Keratinocyte (primary cell): ENCODE measurements around the gene VANGL1. TPM values are rescaled to one million over a fixed set of nuclear protein-coding genes. Genes with fewer than 3 reads are reported as not detected.

Experiments used
- DNase-seq: peaks from one replicate; pipeline ENCODE4 v3.0.0-alpha.2; 2011; ENCODE audit warnings: low read depth, missing footprints, low spot score
- FAIRE-seq: peaks from 2 replicates; lab custom pipeline; 2011; peaks lifted over from hg19 to GRCh38; lab: Jason Lieb, UNC
- H2AFZ ChIP-seq: 2 replicates; pipeline ENCODE4 v1.6.0; 2012; ENCODE audit warnings: low read length, control low read depth, inconsistent platforms; ENCODE audit not compliant: control insufficient read depth
- H3K27ac ChIP-seq: 2 replicates; pipeline ENCODE4 v1.5.1; 2011; ENCODE audit warnings: low read length; ENCODE audit not compliant: control insufficient read depth, insufficient read depth
- H3K27me3 ChIP-seq: 3 replicates; pipeline ENCODE4 v1.6.0; 2011; ENCODE audit warnings: low read length; ENCODE audit not compliant: control insufficient read depth, insufficient read depth; ENCODE audit errors: extremely low read depth
- H3K36me3 ChIP-seq, 2 experiments: 2 replicates in 1 of 2; 3 replicates in 1 of 2; pipeline ENCODE4 v1.5.1; 2011; ENCODE audit warnings: low read length in 2 of 2, mild to moderate bottlenecking in 1 of 2; ENCODE audit not compliant: control insufficient read depth in 2 of 2, insufficient read depth in 2 of 2; ENCODE audit errors: extremely low read depth in 1 of 2
- H3K4me1 ChIP-seq: 3 replicates; pipeline ENCODE4 v1.5.1; 2011; ENCODE audit warnings: low read length; ENCODE audit not compliant: control insufficient read depth, insufficient read depth; ENCODE audit errors: extremely low read depth
- H3K4me2 ChIP-seq: 3 replicates; pipeline ENCODE4 v1.6.0; 2011; ENCODE audit warnings: low read depth, low read length; ENCODE audit not compliant: control insufficient read depth, insufficient read depth; ENCODE audit errors: extremely low read depth
- H3K4me3 ChIP-seq, 3 experiments: fragments of 200-600 bp in 1 of 3; sonication (generic) in 1 of 3; 2 replicates in 2 of 3; 3 replicates in 1 of 3; pipeline ENCODE4 v1.5.1; 2011 to 2016; ENCODE audit warnings: low read length in 3 of 3, mild to moderate bottlenecking in 3 of 3, control low read depth in 2 of 3, inconsistent platforms in 1 of 3, low read depth in 1 of 3, mixed read lengths in 1 of 3, mixed run types in 1 of 3, moderate library complexity in 1 of 3; ENCODE audit not compliant: control insufficient read depth in 2 of 3, insufficient read depth in 2 of 3; ENCODE audit errors: extremely low read depth in 1 of 3
- H3K79me2 ChIP-seq: 2 replicates; pipeline ENCODE4 v1.6.0; 2012; ENCODE audit warnings: low read length; ENCODE audit not compliant: control insufficient read depth, insufficient read depth
- H3K9ac ChIP-seq: 3 replicates; pipeline ENCODE4 v1.6.0; 2011; ENCODE audit warnings: low read length; ENCODE audit not compliant: control insufficient read depth, insufficient read depth; ENCODE audit errors: extremely low read depth
- H3K9me1 ChIP-seq: 3 replicates; pipeline ENCODE4 v1.6.0; 2011; ENCODE audit warnings: low read length; ENCODE audit not compliant: control insufficient read depth, insufficient read depth; ENCODE audit errors: extremely low read depth
- H3K9me3 ChIP-seq: 2 replicates; pipeline ENCODE4 v1.5.1; 2012; ENCODE audit warnings: low read depth, low read length; ENCODE audit not compliant: control insufficient read depth
- H4K20me1 ChIP-seq: 3 replicates; pipeline ENCODE4 v1.6.0; 2011; ENCODE audit warnings: low read length; ENCODE audit not compliant: control insufficient read depth, insufficient read depth; ENCODE audit errors: extremely low read depth
- CTCF ChIP-seq, 3 experiments: IDR thresholded peaks in 1 of 3; conservative IDR thresholded peaks in 1 of 3; optimal IDR thresholded peaks in 1 of 3; 2 replicates in 2 of 3; 3 replicates in 1 of 3; pipeline versions ENCODE3 to v1.5.1; 2011; ENCODE audit warnings: low read length in 3 of 3, mild to moderate bottlenecking in 3 of 3, moderate library complexity in 2 of 3, control low read depth in 1 of 3, inconsistent platforms in 1 of 3; ENCODE audit not compliant: insufficient read depth in 2 of 3; ENCODE audit errors: extremely low read depth in 1 of 3
- EZH2 ChIP-seq: IDR thresholded peaks from one replicate; pipeline ENCODE4 v1.6.1; 2012; ENCODE audit warnings: inconsistent platforms, mild to moderate bottlenecking, low read length, moderate library complexity
- dilution Hi-C: fragments of 300-500 bp; cut with MboI; formaldehyde crosslinking; loops from one replicate; pipeline ENCODE4 v1.7.0; 2020; ENCODE audit warnings: low sequenced_read_pairs; ENCODE audit not compliant: extremely low pct_ligation_motif_present
- polyA plus RNA-seq, 5 experiments: library from polyadenylated mRNA; depleted of rRNA in 3 of 5; stranded (reverse) in 3 of 5; stranded (forward) in 1 of 5; unstranded in 1 of 5; fragments of >200 nt; gene quantifications; 1 replicate in 1 of 5; 2 replicates in 3 of 5; 3 replicates in 1 of 5; pipeline versions ENCODE4 v1.2.1 to v1.2.3, GENCODE V29; 2011 to 2012; ENCODE audit warnings: missing spikeins in 2 of 5, low read depth in 1 of 5, low replicate concordance in 1 of 5

The VANGL1 gene
- polyA plus RNA-seq, 1 donor (not counting 4 experiments of a cell fraction or from before 2014, with no cell fraction given): 22.4 TPM

GRCh38 chr1:115713906-115714305 lies 72.1 kb downstream of the VANGL1 start:
- Histone ChIP-seq H3K4me3 (no peak overlapping the region), H3K27ac (peak overlapping the region; percentile 56), H3K9me1 (peaks cover 5% of the 10 kb centered on the region), H3K79me2 (no peaks in the 10 kb centered on the region), H3K4me1 (peaks cover 34% of the 10 kb centered on the region), H3K9ac (no peak overlapping the region), H3K36me3 (no peaks in the 10 kb centered on the region), H3K27me3 (no peaks in the 10 kb centered on the region), H4K20me1 (no peaks in the 10 kb centered on the region), H3K9me3 (no peaks in the 10 kb centered on the region), H2AFZ (no peak overlapping the region), H3K4me2 (no peak overlapping the region)
- TF ChIP-seq EZH2 (no peak), CTCF (optimal IDR thresholded peaks at IDR 0.05 in 1 of 3, IDR thresholded peaks at IDR 0.05 in 1 of 3, conservative IDR thresholded peaks at IDR 0.05 in 1 of 3; ENCODE audit: extremely low read depth in 1 of 3, insufficient read depth in 2 of 3, low read length in 3 of 3) (no peak)
- FAIRE-seq: peak; percentile 13
- dilution Hi-C loops: no loop called here
- no peak for DNase-seq

- TF ChIP-seq CTCF (optimal IDR thresholded peaks at IDR 0.05 in 1 of 3, IDR thresholded peaks at IDR 0.05 in 1 of 3, conservative IDR thresholded peaks at IDR 0.05 in 1 of 3; ENCODE audit: extremely low read depth in 1 of 3, insufficient read depth in 2 of 3, low read length in 3 of 3): no peak
- no peak for TF ChIP-seq EZH2
- Histone ChIP-seq H2AFZ (peak overlapping the region; percentile 49), H3K9me1 (peaks cover 5% of the 10 kb centered on the region), H3K79me2 (no peaks in the 10 kb centered on the region), H3K4me1 (peaks cover 34% of the 10 kb centered on the region), H3K4me2 (peak overlapping the region; percentile 66), H3K27me3 (no peaks in the 10 kb centered on the region), H4K20me1 (no peaks in the 10 kb centered on the region), H3K4me3 (peak overlapping the region in 1 of 3 experiments; percentile 25), H3K9ac (peak overlapping the region; percentile 43), H3K9me3 (no peaks in the 10 kb centered on the region), H3K27ac (peak overlapping the region; percentile 56), H3K36me3 (no peaks in the 10 kb centered on the region)
- dilution Hi-C loops: no loop called here
- FAIRE-seq (peak; percentile 96), DNase-seq (peak; percentile 87)
Observed at GRCh38 chr1:115714572-115715141, 72.9 kb downstream of the VANGL1 start.
